Keratinocyte (primary cell): ENCODE measurements around the gene ATF6. TPM values are rescaled to one million over a fixed set of nuclear protein-coding genes. Genes with fewer than 3 reads are reported as not detected.

Source experiments
- DNase-seq: peaks from one replicate; pipeline ENCODE4 v3.0.0-alpha.2; 2011; ENCODE audit warnings: low read depth, missing footprints, low spot score
- FAIRE-seq: peaks from 2 replicates; lab custom pipeline; 2011; peaks lifted over from hg19 to GRCh38; lab: Jason Lieb, UNC
- H2AFZ ChIP-seq: 2 replicates; pipeline ENCODE4 v1.6.0; 2012; ENCODE audit warnings: low read length, control low read depth, inconsistent platforms; ENCODE audit not compliant: control insufficient read depth
- H3K27ac ChIP-seq: 2 replicates; pipeline ENCODE4 v1.5.1; 2011; ENCODE audit warnings: low read length; ENCODE audit not compliant: control insufficient read depth, insufficient read depth
- H3K27me3 ChIP-seq: 3 replicates; pipeline ENCODE4 v1.6.0; 2011; ENCODE audit warnings: low read length; ENCODE audit not compliant: control insufficient read depth, insufficient read depth; ENCODE audit errors: extremely low read depth
- H3K36me3 ChIP-seq, 2 experiments: 2 replicates in 1 of 2; 3 replicates in 1 of 2; pipeline ENCODE4 v1.5.1; 2011; ENCODE audit warnings: low read length in 2 of 2, mild to moderate bottlenecking in 1 of 2; ENCODE audit not compliant: control insufficient read depth in 2 of 2, insufficient read depth in 2 of 2; ENCODE audit errors: extremely low read depth in 1 of 2
- H3K4me1 ChIP-seq: 3 replicates; pipeline ENCODE4 v1.5.1; 2011; ENCODE audit warnings: low read length; ENCODE audit not compliant: control insufficient read depth, insufficient read depth; ENCODE audit errors: extremely low read depth
- H3K4me2 ChIP-seq: 3 replicates; pipeline ENCODE4 v1.6.0; 2011; ENCODE audit warnings: low read depth, low read length; ENCODE audit not compliant: control insufficient read depth, insufficient read depth; ENCODE audit errors: extremely low read depth
- H3K4me3 ChIP-seq, 3 experiments: fragments of 200-600 bp in 1 of 3; sonication (generic) in 1 of 3; 2 replicates in 2 of 3; 3 replicates in 1 of 3; pipeline ENCODE4 v1.5.1; 2011 to 2016; ENCODE audit warnings: low read length in 3 of 3, mild to moderate bottlenecking in 3 of 3, control low read depth in 2 of 3, inconsistent platforms in 1 of 3, low read depth in 1 of 3, mixed read lengths in 1 of 3, mixed run types in 1 of 3, moderate library complexity in 1 of 3; ENCODE audit not compliant: control insufficient read depth in 2 of 3, insufficient read depth in 2 of 3; ENCODE audit errors: extremely low read depth in 1 of 3
- H3K79me2 ChIP-seq: 2 replicates; pipeline ENCODE4 v1.6.0; 2012; ENCODE audit warnings: low read length; ENCODE audit not compliant: control insufficient read depth, insufficient read depth
- H3K9ac ChIP-seq: 3 replicates; pipeline ENCODE4 v1.6.0; 2011; ENCODE audit warnings: low read length; ENCODE audit not compliant: control insufficient read depth, insufficient read depth; ENCODE audit errors: extremely low read depth
- H3K9me1 ChIP-seq: 3 replicates; pipeline ENCODE4 v1.6.0; 2011; ENCODE audit warnings: low read length; ENCODE audit not compliant: control insufficient read depth, insufficient read depth; ENCODE audit errors: extremely low read depth
- H3K9me3 ChIP-seq: 2 replicates; pipeline ENCODE4 v1.5.1; 2012; ENCODE audit warnings: low read depth, low read length; ENCODE audit not compliant: control insufficient read depth
- H4K20me1 ChIP-seq: 3 replicates; pipeline ENCODE4 v1.6.0; 2011; ENCODE audit warnings: low read length; ENCODE audit not compliant: control insufficient read depth, insufficient read depth; ENCODE audit errors: extremely low read depth
- EZH2 ChIP-seq: IDR thresholded peaks from one replicate; pipeline ENCODE4 v1.6.1; 2012; ENCODE audit warnings: inconsistent platforms, mild to moderate bottlenecking, low read length, moderate library complexity
- dilution Hi-C: fragments of 300-500 bp; cut with MboI; formaldehyde crosslinking; loops from one replicate; pipeline ENCODE4 v1.7.0; 2020; ENCODE audit warnings: low sequenced_read_pairs; ENCODE audit not compliant: extremely low pct_ligation_motif_present
- polyA plus RNA-seq, 5 experiments: library from polyadenylated mRNA; depleted of rRNA in 3 of 5; stranded (reverse) in 3 of 5; stranded (forward) in 1 of 5; unstranded in 1 of 5; fragments of >200 nt; gene quantifications; 1 replicate in 1 of 5; 2 replicates in 3 of 5; 3 replicates in 1 of 5; pipeline versions ENCODE4 v1.2.1 to v1.2.3, GENCODE V29; 2011 to 2012; ENCODE audit warnings: missing spikeins in 2 of 5, low read depth in 1 of 5, low replicate concordance in 1 of 5
- TF ChIP-seq, protein P1 (sequence below), 3 experiments: IDR thresholded peaks in 1 of 3; conservative IDR thresholded peaks in 1 of 3; optimal IDR thresholded peaks in 1 of 3; 2 replicates in 2 of 3; 3 replicates in 1 of 3; pipeline versions ENCODE3 to v1.5.1; 2011; ENCODE audit warnings: low read length in 3 of 3, mild to moderate bottlenecking in 3 of 3, moderate library complexity in 2 of 3, control low read depth in 1 of 3, inconsistent platforms in 1 of 3; ENCODE audit not compliant: insufficient read depth in 2 of 3; ENCODE audit errors: extremely low read depth in 1 of 3

Gene ATF6
- polyA plus RNA-seq, 1 donor (not counting 4 experiments of a cell fraction or from before 2014, with no cell fraction given): 19.7 TPM

GRCh38 chr1:161737625-161738024 lies 28.5 kb upstream of the ATF6 start:
- no peak overlapping the region for H2AFZ ChIP-seq
- dilution Hi-C loops: no loop called here
- H3K9ac ChIP-seq: no peak overlapping the region
- H3K4me1 ChIP-seq: peaks cover 36% of the 10 kb centered on the region
- H3K79me2 ChIP-seq: no peaks in the 10 kb centered on the region
- H3K9me3 ChIP-seq: no peaks in the 10 kb centered on the region
- no peaks in the 10 kb centered on the region for H3K27me3 ChIP-seq
- no peaks in the 10 kb centered on the region for H3K36me3 ChIP-seq
- H3K4me2 ChIP-seq: no peak overlapping the region
- DNase-seq (no peak), FAIRE-seq (no peak)
- no peak overlapping the region for H3K27ac ChIP-seq
- no peak overlapping the region for H3K4me3 ChIP-seq
- TF ChIP-seq, protein P1, sequence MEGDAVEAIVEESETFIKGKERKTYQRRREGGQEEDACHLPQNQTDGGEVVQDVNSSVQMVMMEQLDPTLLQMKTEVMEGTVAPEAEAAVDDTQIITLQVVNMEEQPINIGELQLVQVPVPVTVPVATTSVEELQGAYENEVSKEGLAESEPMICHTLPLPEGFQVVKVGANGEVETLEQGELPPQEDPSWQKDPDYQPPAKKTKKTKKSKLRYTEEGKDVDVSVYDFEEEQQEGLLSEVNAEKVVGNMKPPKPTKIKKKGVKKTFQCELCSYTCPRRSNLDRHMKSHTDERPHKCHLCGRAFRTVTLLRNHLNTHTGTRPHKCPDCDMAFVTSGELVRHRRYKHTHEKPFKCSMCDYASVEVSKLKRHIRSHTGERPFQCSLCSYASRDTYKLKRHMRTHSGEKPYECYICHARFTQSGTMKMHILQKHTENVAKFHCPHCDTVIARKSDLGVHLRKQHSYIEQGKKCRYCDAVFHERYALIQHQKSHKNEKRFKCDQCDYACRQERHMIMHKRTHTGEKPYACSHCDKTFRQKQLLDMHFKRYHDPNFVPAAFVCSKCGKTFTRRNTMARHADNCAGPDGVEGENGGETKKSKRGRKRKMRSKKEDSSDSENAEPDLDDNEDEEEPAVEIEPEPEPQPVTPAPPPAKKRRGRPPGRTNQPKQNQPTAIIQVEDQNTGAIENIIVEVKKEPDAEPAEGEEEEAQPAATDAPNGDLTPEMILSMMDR (optimal IDR thresholded peaks at IDR 0.05 in 1 of 3, IDR thresholded peaks at IDR 0.05 in 1 of 3, conservative IDR thresholded peaks at IDR 0.05 in 1 of 3; ENCODE audit: extremely low read depth in 1 of 3, insufficient read depth in 2 of 3, low read length in 3 of 3): no peak
- no peak for TF ChIP-seq EZH2
- no peaks in the 10 kb centered on the region for H3K9me1 ChIP-seq
- no peaks in the 10 kb centered on the region for H4K20me1 ChIP-seq

- no peak overlapping the region for H3K27ac ChIP-seq
- no peaks in the 10 kb centered on the region for H3K9me3 ChIP-seq
- DNase-seq (no peak), FAIRE-seq (peak; percentile 36)
- peaks cover 26% of the 10 kb centered on the region for H3K4me1 ChIP-seq
- no peak overlapping the region for H3K9ac ChIP-seq
- H3K79me2 ChIP-seq: no peaks in the 10 kb centered on the region
- no peaks in the 10 kb centered on the region for H3K9me1 ChIP-seq
- no peak overlapping the region for H3K4me2 ChIP-seq
- no peak overlapping the region for H3K4me3 ChIP-seq
- H4K20me1 ChIP-seq: no peaks in the 10 kb centered on the region
- dilution Hi-C loops: no loop called here
- H2AFZ ChIP-seq: no peak overlapping the region
- no peaks in the 10 kb centered on the region for H3K27me3 ChIP-seq
- TF ChIP-seq, protein P1 (optimal IDR thresholded peaks at IDR 0.05 in 1 of 3, IDR thresholded peaks at IDR 0.05 in 1 of 3, conservative IDR thresholded peaks at IDR 0.05 in 1 of 3; ENCODE audit: extremely low read depth in 1 of 3, insufficient read depth in 2 of 3, low read length in 3 of 3): peak; percentile 59 to 72 (median 68)
- TF ChIP-seq EZH2: no peak
- H3K36me3 ChIP-seq: no peaks in the 10 kb centered on the region
These were observed 27.4 kb upstream of the ATF6 start for GRCh38 chr1:161738627-161739287.
